Skin epidermis (tissue), 12 donors: ENCODE results near the gene IL36B.
A peak's percentile ranks its signal among the peaks of the same experiment; 100 is the strongest.

Experiments
- H3K27ac ChIP-seq, 21 experiments: fragments of 200-600 bp; sonication (generic) in 11 of 21; one replicate each; pipeline ENCODE4 v1.5.0; 2020; ENCODE audit warnings: mild to moderate bottlenecking in 3 of 21, inconsistent platforms in 2 of 21, moderate library complexity in 2 of 21
- H3K4me3 ChIP-seq, 7 experiments: fragments of 200-600 bp; sonication (generic) in 2 of 7; one replicate each; pipeline ENCODE4 v1.5.0; 2020; ENCODE audit warnings: inconsistent platforms in 2 of 7, mild to moderate bottlenecking in 2 of 7, moderate library complexity in 1 of 7

Gene IL36B

GRCh38 chr2:113077921-113078320 lies 25.3 kb upstream of the IL36B start:
- H3K27ac ChIP-seq: peak overlapping the region in 13 of 21 experiments; percentile 4 to 78 (median 62)

GRCh38 chr2:113076954-113077669 lies 24.4 kb upstream of the IL36B start:
- H3K4me3 ChIP-seq: no peak overlapping the region
- H3K27ac ChIP-seq: peak overlapping the region in 5 of 21 experiments; percentile 52 to 76 (median 62)

More at GRCh38 chr2:113077921-113078320, 25.3 kb upstream of the IL36B start:
- no peak overlapping the region for H3K4me3 ChIP-seq

DNA sequence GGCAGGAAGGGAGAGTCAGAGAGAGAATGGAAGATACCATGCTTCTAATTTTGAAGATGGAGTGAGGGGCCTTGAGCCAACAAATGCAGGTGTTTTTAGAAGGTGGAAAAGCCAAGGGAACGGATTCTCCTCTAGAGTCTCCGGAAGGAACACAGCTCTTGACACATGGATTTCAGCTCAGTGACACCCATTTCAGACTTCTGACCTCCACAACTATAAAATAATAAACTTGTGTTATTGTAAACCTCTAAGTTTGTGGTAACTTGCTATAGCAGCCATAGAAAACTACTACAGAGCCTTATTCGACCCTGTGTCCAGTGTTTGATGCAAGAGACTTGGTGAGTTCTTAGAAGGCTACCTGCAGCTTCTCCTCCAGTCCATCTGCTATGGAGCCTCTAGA lies 22.9 kb upstream of the IL36B start:
- no peak overlapping the region for H3K4me3 ChIP-seq
- no peak overlapping the region for H3K27ac ChIP-seq

DNA sequence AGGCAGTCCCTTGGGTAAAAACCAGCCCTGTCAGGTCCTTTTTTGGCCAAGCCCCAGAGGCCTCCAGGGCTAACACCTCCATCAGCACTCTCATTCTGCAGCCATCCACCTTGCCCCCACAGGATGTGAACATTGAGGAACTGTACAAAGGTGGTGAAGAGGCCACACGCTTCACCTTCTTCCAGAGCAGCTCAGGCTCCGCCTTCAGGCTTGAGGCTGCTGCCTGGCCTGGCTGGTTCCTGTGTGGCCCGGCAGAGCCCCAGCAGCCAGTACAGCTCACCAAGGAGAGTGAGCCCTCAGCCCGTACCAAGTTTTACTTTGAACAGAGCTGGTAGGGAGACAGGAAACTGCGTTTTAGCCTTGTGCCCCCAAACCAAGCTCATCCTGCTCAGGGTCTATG lies 22.4 kb upstream of the IL36B start:
- Histone ChIP-seq H3K4me3 (no peak overlapping the region), H3K27ac (no peak overlapping the region)

DNA sequence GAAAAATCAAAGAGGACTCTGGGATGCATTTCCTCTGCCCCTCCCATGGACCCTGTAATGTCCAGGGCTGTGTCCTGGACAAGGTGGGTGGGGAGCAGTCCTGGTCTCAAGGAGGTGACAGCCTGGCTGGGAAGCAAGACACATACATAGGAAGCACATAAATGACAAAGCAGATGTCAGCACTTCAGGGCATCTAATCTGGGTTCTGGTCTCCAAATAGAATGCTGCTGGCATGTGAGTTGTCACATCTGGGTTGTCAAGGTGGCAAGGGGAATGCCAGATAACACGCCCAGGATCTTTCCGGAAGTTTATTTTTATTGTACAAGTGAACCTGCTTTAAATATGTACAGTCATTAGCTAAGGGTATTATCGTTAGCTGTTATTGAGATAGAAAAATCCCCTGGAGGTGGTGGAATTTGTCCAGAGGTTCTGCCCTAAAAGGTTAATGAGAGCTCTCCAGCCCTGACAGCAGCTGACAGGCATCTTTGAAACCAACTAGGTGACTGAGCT lies 20.7 kb upstream of the IL36B start:
- no peak overlapping the region for H3K4me3 ChIP-seq
- H3K27ac ChIP-seq: no peak overlapping the region

- Histone ChIP-seq H3K27ac (peak overlapping the region in 1 of 21 experiments; percentile 22), H3K4me3 (no peak overlapping the region)
Observed at GRCh38 chr2:113072584-113072983, 19.9 kb upstream of the IL36B start.

GRCh38 chr2:113070606-113070975 lies 17.9 kb upstream of the IL36B start:
- H3K27ac ChIP-seq: no peak overlapping the region
- H3K4me3 ChIP-seq: no peak overlapping the region

- Histone ChIP-seq H3K4me3 (no peak overlapping the region), H3K27ac (no peak overlapping the region)
Observed at GRCh38 chr2:113069676-113070605, 17.3 kb upstream of the IL36B start.

DNA sequence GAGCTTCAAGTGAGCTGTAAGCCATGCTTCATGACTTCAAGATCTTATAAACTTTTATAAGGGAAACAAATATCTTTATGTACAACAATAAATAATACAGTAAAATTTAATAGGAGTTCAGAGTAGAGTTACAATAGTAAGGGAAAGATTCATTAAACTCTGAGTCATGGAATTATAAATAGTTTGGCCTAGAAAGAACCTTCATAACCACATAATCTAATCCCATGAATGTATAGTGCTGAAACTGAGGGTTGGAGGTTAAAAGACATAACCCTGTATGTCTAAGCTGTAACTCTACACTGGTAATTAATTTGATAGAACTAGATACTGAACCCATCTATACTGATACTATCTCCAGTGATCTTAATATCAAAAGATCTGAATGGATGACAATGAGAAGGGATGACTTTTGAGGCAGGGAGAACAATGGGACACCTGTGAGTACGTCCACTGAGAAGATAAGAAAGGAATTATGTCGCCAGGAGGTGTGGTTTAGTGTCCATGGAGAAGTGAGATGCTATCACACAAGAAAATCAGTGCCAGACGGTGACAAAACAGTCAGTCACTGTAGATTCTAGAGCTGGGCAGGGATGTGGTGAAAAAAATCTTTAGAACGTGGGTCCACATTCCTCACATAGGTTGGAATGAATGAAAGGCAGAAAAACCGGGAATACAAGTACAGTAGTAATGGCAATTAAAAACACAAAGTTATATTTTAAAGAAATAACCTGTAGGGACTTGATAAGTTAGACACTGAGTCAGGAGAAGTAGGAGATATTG lies 16.2 kb upstream of the IL36B start:
- no peak overlapping the region for H3K4me3 ChIP-seq
- H3K27ac ChIP-seq: no peak overlapping the region

- no peak overlapping the region for H3K27ac ChIP-seq
- H3K4me3 ChIP-seq: no peak overlapping the region
Observed at GRCh38 chr2:113068249-113068648, 15.6 kb upstream of the IL36B start.

GRCh38 chr2:113067681-113068080 lies 15.0 kb upstream of the IL36B start, which contains the start of gene IL1F10:
Gene IL1F10 (plus strand): TSS chr2:113067970. CDS start chr2:113072739, 4,769 bp downstream.
- H3K27ac ChIP-seq: no peak within 1 kb of the TSS
- H3K4me3 ChIP-seq: no peak within 1 kb of the TSS

- no peak overlapping the region for H3K4me3 ChIP-seq
Observed at GRCh38 chr2:113064898-113065297, 12.2 kb upstream of the IL36B start.

DNA sequence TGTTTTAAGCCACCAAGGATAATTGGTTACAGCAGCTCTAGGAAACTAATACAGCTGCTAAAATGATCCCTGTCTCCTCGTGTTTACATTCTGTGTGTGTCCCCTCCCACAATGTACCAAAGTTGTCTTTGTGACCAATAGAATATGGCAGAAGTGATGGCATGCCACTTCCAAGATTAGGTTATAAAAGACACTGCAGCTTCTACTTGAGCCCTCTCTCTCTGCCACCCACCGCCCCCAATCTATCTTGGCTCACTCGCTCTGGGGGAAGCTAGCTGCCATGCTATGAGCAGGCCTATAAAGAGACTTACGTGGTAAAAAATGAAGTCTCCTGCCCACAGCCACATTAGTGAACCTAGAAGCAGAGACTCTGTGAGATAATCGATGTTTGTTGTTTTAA lies 11.6 kb upstream of the IL36B start:
- H3K4me3 ChIP-seq: no peak overlapping the region
- H3K27ac ChIP-seq: no peak overlapping the region

More at GRCh38 chr2:113064898-113065297, 12.2 kb upstream of the IL36B start:
- no peak overlapping the region for H3K27ac ChIP-seq

DNA sequence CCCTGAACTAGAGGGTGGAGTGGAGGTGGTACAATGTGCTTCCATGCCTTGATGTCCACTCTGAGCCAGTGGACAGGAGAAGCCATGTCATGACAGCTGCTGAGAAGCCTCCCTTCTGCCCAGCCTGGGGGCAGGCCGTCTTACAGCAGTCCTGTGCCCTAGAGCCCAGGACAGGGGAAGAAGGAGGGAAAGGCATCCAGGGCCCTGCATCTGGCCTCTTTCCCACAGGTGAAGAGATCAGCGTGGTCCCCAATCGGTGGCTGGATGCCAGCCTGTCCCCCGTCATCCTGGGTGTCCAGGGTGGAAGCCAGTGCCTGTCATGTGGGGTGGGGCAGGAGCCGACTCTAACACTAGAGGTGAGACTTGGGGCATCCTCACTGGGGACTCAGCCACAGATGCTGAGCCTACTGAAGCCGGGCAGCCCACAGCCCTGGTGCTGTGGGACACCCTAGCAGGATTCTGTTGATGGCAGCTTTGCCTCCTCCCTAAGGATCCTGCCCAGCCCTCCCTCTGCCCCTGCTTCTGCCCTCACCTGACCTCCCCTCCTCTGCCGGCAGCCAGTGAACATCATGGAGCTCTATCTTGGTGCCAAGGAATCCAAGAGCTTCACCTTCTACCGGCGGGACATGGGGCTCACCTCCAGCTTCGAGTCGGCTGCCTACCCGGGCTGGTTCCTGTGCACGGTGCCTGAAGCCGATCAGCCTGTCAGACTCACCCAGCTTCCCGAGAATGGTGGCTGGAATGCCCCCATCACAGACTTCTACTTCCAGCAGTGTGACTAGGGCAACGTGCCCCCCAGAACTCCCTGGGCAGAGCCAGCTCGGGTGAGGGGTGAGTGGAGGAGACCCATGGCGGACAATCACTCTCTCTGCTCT lies 9.5 kb upstream of the IL36B start:
- H3K4me3 ChIP-seq: no peak overlapping the region
- H3K27ac ChIP-seq: no peak overlapping the region

DNA sequence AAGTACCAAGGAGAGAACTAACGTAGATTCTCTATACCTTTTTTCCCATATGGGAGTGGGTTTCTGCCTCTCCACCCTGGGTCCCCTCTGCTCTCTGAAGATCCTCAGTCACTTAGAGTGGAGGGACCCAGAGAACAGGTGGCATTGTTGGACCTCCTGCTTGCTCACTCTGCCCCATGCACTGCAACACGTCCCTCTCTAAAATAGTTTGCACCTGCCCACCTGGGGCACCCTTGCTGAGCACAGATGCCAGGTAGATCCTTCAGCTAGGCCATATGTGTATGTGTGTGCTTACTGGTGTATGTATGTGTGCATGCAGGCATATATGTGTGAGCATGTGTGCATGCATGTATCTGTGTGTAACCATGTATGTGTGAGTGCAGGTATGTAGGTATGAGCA lies 8.6 kb upstream of the IL36B start:
- no peak overlapping the region for H3K4me3 ChIP-seq
- H3K27ac ChIP-seq: no peak overlapping the region

DNA sequence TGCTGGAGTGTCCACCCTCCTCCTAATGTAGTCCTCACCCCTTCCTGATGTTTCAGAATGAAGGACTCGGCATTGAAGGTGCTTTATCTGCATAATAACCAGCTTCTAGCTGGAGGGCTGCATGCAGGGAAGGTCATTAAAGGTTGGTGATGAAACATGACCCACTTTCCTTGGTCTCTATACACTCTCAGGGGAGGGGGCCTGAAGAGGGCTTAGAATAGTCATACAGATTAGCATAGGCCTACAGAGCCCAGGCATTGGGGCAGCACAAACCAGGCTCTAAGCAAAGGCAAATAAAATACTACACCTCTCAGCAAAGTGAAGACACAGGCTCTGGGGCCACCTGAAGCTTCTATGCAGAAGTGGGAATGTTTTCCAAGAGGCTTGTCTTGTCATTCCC lies 8.1 kb upstream of the IL36B start:
- Histone ChIP-seq H3K27ac (peak overlapping the region in 1 of 21 experiments; percentile 45), H3K4me3 (no peak overlapping the region)

GRCh38 chr2:113060396-113060795 lies 7.7 kb upstream of the IL36B start:
- H3K4me3 ChIP-seq: no peak overlapping the region
- H3K27ac ChIP-seq: peak overlapping the region in 1 of 21 experiments; percentile 45

- Histone ChIP-seq H3K4me3 (no peak within 1 kb of the TSS), H3K27ac (peak within 1 kb of the TSS in 6 of 21 experiments; percentile 6 to 50 (median 23))
Observed at GRCh38 chr2:113058998-113059960, 6.6 kb upstream of the IL36B start, which contains the start of gene IL36RN. Gene IL36RN (plus strand): TSS chr2:113059198. CDS start chr2:113059439, 241 bp downstream.
